ENCODE data around the gene ZBTB7A.
"Not testable (repeated sequence)": the region's sequence is repeated elsewhere in the genome, so short reads cannot be mapped to it uniquely, and the experiment has no call there.

The ZBTB7A gene

DNA sequence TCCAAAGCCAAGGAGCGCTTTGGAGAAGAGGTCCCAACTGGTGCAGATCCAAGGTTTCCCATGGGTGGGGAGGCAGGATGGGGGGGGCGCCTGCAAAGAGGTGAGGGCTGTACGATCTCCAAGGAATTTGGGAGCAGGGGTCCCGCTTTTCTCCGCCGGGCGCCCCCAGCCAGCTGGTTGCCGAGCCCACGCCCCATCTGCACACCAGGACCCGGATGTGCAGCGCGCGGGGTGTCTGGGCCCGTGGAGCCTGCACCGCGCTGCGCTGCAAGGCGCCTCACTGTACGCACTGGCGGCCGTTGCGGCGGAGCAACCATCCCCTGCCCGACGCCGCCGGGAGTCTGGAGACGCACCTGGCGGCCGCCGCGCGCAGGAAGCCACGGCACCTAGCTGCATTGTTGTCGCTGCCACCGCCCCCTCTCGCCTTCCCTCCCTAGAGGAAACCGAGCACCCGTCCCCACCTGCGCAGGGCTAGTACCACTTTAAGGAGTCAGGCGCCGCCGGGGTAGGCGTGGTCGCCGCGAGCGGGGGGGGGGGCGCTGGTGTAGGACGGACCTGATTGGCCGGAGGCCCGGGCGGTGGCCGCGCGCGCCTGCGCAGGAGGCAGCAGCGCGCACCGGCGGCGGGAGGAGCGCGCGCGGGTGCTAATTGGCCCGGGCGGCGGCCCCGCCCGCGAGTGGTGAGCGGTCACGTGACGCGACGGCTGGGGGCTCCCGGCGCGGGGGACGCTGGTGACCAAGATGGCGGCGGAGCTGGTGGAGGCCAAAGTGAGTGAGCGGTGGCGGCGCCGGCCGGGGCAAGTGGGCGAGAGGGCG lies 59.5 kb downstream of the ZBTB7A start, which contains the start of gene PIAS4 (continued):
- TF ChIP-seq ZNF768 (tag by site-specific recombination; IDR thresholded peaks at IDR 0.05) (no peak), ZNF23 (tag by site-specific recombination; IDR thresholded peaks at IDR 0.05; ENCODE audit: borderline replicate concordance) (no peak), HOXC10 (CRISPR knock-in tag; IDR thresholded peaks at IDR 0.05) (no peak), ZEB2 (tag by site-specific recombination; IDR thresholded peaks at IDR 0.05) (peak; percentile 94), ZNF274 (IDR thresholded peaks at IDR 0.05; ENCODE audit: low read length) (no peak), ZNF274 (tag by site-specific recombination; IDR thresholded peaks at IDR 0.05; ENCODE audit: borderline replicate concordance) (no peak), SP7 (tag by site-specific recombination; IDR thresholded peaks at IDR 0.05) (peak; percentile 79), ZNF785 (tag by site-specific recombination; IDR thresholded peaks at IDR 0.05) (no peak), ZNF600 (tag by site-specific recombination; IDR thresholded peaks at IDR 0.05) (peak; percentile 91), ZNF292 (tag by site-specific recombination; IDR thresholded peaks at IDR 0.05; ENCODE audit: borderline replicate concordance, low read depth) (no peak), ZNF266 (tag by site-specific recombination; IDR thresholded peaks at IDR 0.05; ENCODE audit: low read depth) (no peak), BCL11A (tag by site-specific recombination; IDR thresholded peaks at IDR 0.05; ENCODE audit: low read depth) (no peak), ZNF560 (tag by site-specific recombination; IDR thresholded peaks at IDR 0.05; ENCODE audit: borderline replicate concordance) (no peak), ZNF157 (tag by site-specific recombination; IDR thresholded peaks at IDR 0.05) (0 out of 2 replicates have a peak, but pooled peaks have one; percentile 13), ZNF843 (tag by site-specific recombination; IDR thresholded peaks at IDR 0.05) (peak; percentile 46; the same call in 1 of the 2 replicates)
- TF ChIP-seq, protein P1, sequence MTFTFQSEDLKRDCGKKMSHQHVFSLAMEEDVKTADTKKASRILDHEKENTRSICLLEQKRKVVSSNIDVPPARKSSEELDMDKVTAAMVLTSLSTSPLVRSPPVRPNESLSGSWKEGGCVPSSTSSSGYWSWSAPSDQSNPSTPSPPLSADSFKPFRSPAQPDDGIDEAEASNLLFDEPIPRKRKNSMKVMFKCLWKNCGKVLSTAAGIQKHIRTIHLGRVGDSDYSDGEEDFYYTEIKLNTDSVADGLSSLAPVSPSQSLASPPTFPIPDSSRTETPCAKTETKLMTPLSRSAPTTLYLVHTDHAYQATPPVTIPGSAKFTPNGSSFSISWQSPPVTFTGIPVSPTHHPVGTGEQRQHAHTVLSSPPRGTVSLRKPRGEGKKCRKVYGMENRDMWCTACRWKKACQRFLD (tag by site-specific recombination; IDR thresholded peaks at IDR 0.05) = no peak
- TF ChIP-seq, protein P2, sequence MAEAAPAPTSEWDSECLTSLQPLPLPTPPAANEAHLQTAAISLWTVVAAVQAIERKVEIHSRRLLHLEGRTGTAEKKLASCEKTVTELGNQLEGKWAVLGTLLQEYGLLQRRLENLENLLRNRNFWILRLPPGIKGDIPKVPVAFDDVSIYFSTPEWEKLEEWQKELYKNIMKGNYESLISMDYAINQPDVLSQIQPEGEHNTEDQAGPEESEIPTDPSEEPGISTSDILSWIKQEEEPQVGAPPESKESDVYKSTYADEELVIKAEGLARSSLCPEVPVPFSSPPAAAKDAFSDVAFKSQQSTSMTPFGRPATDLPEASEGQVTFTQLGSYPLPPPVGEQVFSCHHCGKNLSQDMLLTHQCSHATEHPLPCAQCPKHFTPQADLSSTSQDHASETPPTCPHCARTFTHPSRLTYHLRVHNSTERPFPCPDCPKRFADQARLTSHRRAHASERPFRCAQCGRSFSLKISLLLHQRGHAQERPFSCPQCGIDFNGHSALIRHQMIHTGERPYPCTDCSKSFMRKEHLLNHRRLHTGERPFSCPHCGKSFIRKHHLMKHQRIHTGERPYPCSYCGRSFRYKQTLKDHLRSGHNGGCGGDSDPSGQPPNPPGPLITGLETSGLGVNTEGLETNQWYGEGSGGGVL (tag by site-specific recombination; IDR thresholded peaks at IDR 0.05) = peak; percentile 74
- TF ChIP-seq, protein P3, sequence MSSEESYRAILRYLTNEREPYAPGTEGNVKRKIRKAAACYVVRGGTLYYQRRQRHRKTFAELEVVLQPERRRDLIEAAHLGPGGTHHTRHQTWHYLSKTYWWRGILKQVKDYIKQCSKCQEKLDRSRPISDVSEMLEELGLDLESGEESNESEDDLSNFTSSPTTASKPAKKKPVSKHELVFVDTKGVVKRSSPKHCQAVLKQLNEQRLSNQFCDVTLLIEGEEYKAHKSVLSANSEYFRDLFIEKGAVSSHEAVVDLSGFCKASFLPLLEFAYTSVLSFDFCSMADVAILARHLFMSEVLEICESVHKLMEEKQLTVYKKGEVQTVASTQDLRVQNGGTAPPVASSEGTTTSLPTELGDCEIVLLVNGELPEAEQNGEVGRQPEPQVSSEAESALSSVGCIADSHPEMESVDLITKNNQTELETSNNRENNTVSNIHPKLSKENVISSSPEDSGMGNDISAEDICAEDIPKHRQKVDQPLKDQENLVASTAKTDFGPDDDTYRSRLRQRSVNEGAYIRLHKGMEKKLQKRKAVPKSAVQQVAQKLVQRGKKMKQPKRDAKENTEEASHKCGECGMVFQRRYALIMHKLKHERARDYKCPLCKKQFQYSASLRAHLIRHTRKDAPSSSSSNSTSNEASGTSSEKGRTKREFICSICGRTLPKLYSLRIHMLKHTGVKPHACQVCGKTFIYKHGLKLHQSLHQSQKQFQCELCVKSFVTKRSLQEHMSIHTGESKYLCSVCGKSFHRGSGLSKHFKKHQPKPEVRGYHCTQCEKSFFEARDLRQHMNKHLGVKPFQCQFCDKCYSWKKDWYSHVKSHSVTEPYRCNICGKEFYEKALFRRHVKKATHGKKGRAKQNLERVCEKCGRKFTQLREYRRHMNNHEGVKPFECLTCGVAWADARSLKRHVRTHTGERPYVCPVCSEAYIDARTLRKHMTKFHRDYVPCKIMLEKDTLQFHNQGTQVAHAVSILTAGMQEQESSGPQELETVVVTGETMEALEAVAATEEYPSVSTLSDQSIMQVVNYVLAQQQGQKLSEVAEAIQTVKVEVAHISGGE (tag by site-specific recombination; conservative IDR thresholded peaks at IDR 0.05; ENCODE audit: low read depth) = peak; percentile 72

DNA sequence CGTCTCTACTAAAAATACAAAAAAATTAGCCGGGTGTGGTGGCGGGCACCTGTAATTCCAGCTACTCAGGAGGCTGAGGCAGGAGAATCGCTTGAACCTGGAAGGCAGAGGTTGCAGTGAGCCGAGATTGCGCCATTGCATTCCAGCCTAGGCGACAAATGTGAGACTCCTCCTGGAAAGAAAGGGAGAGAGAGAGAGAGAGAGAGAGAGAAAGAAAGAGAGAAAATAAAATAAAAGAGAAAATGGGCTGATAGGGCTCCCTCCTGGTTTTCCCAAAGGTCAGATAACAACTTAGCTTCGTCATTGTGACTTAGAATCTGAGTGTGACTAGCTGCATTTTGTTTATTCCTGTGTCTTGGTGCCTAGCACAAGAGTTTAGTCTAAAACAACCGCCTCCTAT lies 61.3 kb downstream of the ZBTB7A start:
- H3K4me3 ChIP-seq (ENCODE audit: low read depth, low read length); H3K36me3 ChIP-seq (ENCODE audit: control insufficient read depth in 2 of 2, insufficient read depth in 1 of 2, low read length in 2 of 2); H3K9me3 ChIP-seq (ENCODE audit: control insufficient read depth, insufficient read depth, low read depth, low read length); H3K4me1 ChIP-seq (ENCODE audit: control insufficient read depth, insufficient read depth, low read length); CTCF ChIA-PET; H3K27ac ChIP-seq (ENCODE audit: extremely low read depth, low read depth, low read length): not testable (repeated sequence)
- POLR2A ChIA-PET = interaction anchor here (4.9 kb wide), 1 partner anchor 20 kb away, joined by 29 read pairs; the partner anchor contains the start of gene EEF2
- 0 out of 2 replicates have a peak, but pooled peaks have one; percentile 10 for TF ChIP-seq ZNF596 (tag by site-specific recombination; IDR thresholded peaks at IDR 0.05)
- TF ChIP-seq PRDM1 (tag by site-specific recombination; IDR thresholded peaks at IDR 0.05) = peak; percentile 63

DNA sequence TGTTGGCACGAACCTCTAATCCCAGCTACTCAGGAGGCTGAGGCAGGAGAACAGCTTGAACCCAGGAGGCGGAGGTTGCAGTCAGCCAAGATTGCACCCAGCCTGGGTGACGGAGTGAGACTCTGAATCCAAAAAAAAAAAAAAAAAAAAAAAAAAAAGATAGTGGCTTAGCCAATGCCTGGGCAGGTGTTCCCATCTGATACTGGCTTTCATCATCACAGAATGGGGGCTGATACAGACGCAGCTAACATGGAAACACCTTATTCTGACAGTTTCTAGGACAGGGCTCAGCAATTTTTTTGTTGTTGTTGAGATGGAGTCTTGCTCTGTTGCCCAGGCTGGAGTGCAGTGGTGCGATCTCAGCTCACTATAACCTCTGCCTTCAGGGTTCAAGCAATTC lies 65.9 kb downstream of the ZBTB7A start:
- CTCF ChIA-PET = interaction anchor here (0.7 to 1.3 kb wide), 2 partner anchors 10 to 65 kb away, joined by 3 to 5 read pairs; no protein-coding TSS in a partner anchor
- H3K4me1 ChIP-seq (ENCODE audit: control insufficient read depth, insufficient read depth, low read length); H3K4me3 ChIP-seq (ENCODE audit: low read depth, low read length); H3K9me3 ChIP-seq (ENCODE audit: control insufficient read depth, insufficient read depth, low read depth, low read length); H3K36me3 ChIP-seq (ENCODE audit: control insufficient read depth in 2 of 2, insufficient read depth in 1 of 2, low read length in 2 of 2); H3K27ac ChIP-seq (ENCODE audit: extremely low read depth, low read depth, low read length): not testable (repeated sequence)
- POLR2A ChIA-PET = interaction anchor here (1.1 kb wide), 1 partner anchor 15 kb away, joined by 3 read pairs; no protein-coding TSS in a partner anchor

DNA sequence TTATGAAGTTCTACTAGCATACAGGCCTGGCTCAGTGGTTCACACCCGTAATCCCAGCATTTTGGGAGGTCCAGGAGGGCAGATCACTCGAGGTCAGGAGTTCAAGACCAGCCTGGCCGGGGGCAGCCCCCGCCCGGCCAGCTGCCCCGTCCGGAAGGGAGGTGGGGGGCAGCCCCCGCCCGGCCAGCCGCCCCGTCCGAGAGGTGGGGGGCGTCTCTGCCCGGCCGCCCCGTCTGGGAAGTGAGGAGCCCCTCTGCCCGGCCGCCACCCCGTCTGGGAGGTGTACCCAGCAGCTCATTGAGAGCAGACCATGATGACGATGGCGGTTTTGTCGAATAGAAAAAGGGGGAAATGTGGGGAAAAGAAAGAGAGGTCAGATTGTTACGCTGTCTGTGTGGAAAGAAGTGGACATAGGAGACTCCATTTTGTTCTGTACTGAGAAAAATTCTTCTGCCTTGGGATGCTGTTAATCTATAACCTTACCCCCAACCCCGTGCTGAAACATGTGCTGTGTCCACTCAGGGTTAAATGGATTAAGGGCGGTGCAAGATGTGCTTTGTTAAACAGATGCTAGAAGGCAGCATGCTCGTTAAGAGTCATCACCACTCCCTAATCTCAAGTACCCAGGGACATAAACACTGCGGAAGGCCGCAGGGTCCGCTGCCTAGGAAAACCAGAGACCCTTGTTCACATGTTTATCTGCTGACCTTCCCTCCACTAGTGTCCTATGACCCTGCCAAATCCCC lies 67.9 kb downstream of the ZBTB7A start:
- H3K4me1 ChIP-seq (ENCODE audit: control insufficient read depth, insufficient read depth, low read length); H3K4me3 ChIP-seq (ENCODE audit: low read depth, low read length); H3K36me3 ChIP-seq (ENCODE audit: control insufficient read depth in 2 of 2, insufficient read depth in 1 of 2, low read length in 2 of 2); H3K9me3 ChIP-seq (ENCODE audit: control insufficient read depth, insufficient read depth, low read depth, low read length); H3K27ac ChIP-seq (ENCODE audit: extremely low read depth, low read depth, low read length): not testable (repeated sequence)
- CTCF ChIA-PET = interaction anchor here (0.7 kb wide), 1 partner anchor 234 kb away, joined by 3 read pairs; no protein-coding TSS in a partner anchor
- POLR2A ChIA-PET = interaction anchor here (0.7 kb wide), 1 partner anchor 44 kb away, joined by 6 read pairs; no protein-coding TSS in a partner anchor

Measured in HEK293 (cell line).